SK-N-SH treated with all-trans-retinoic acid at 6 μM for 48 hours (cell line): ENCODE data around the gene HDAC1.

Source experiments
- ATAC-seq: fragments of 200-7000 bp; cut with Tn5 transposase; 3 replicates; pipeline ENCODE4 v1.9.1; 2020; ENCODE audit warnings: mild to moderate bottlenecking, moderate library complexity
- ARNTL ChIP-seq: fragments of 450-650 bp; formaldehyde crosslinking; IDR thresholded peaks from 2 replicates; pipeline ENCODE4 v1.5.0; 2020; ENCODE audit warnings: low read depth, mild to moderate bottlenecking, moderate library complexity, borderline replicate concordance
- BACH2 ChIP-seq: fragments of 250-450 bp; sonication (Bioruptor Pico); IDR thresholded peaks from 2 replicates; pipeline ENCODE4 v1.9.0; 2021; ENCODE audit warnings: mild to moderate bottlenecking, borderline replicate concordance
- CSDC2 ChIP-seq: fragments of 250-450 bp; sonication (Bioruptor Pico); IDR thresholded peaks from 2 replicates; pipeline ENCODE4 v1.5.0; 2020; ENCODE audit warnings: mild to moderate bottlenecking, moderate library complexity
- GLIS3 ChIP-seq: fragments of 250-450 bp; sonication (Bioruptor Pico); IDR thresholded peaks from 2 replicates; pipeline ENCODE4 v1.5.0; 2020; ENCODE audit warnings: mild to moderate bottlenecking, moderate library complexity
- ISL1 ChIP-seq: fragments of 250-450 bp; sonication (Bioruptor Pico); IDR thresholded peaks from 2 replicates; pipeline ENCODE4 v2.1.2; 2022; ENCODE audit warnings: mild to moderate bottlenecking, moderate library complexity
- OSR1 ChIP-seq: fragments of 250-450 bp; sonication (Bioruptor Pico); IDR thresholded peaks from 2 replicates; pipeline ENCODE4 v1.8.0; 2022; ENCODE audit warnings: moderate library complexity, mild to moderate bottlenecking, inconsistent platforms
- PPARA ChIP-seq: fragments of 250-450 bp; sonication (Bioruptor Pico); IDR thresholded peaks from 2 replicates; pipeline ENCODE4 v1.5.0; 2020; ENCODE audit warnings: mild to moderate bottlenecking, borderline replicate concordance
- RARB ChIP-seq: fragments of 250-450 bp; sonication (Bioruptor Pico); IDR thresholded peaks from 2 replicates; pipeline ENCODE4 v1.8.0; 2021; ENCODE audit warnings: mild to moderate bottlenecking, moderate library complexity
- SNAI2 ChIP-seq: fragments of 250-450 bp; sonication (Bioruptor Pico); IDR thresholded peaks from 2 replicates; pipeline ENCODE4 v1.5.0; 2020; ENCODE audit warnings: mild to moderate bottlenecking, moderate library complexity
- TCF4 ChIP-seq: fragments of 250-450 bp; sonication (Bioruptor Pico); IDR thresholded peaks from 2 replicates; pipeline ENCODE4 v1.8.0; 2021; ENCODE audit warnings: mild to moderate bottlenecking, moderate library complexity, borderline replicate concordance
- TOX ChIP-seq: fragments of 250-450 bp; sonication (Bioruptor Pico); IDR thresholded peaks from 2 replicates; pipeline ENCODE4 v1.8.0; 2021; ENCODE audit warnings: mild to moderate bottlenecking, moderate library complexity, borderline replicate concordance
- ZC3H10 ChIP-seq: fragments of 250-450 bp; sonication (Bioruptor Pico); IDR thresholded peaks from 2 replicates; pipeline ENCODE4 v1.5.1; 2021; ENCODE audit warnings: mild to moderate bottlenecking, moderate library complexity
- ZFP3 ChIP-seq: fragments of 250-450 bp; sonication (Bioruptor Pico); IDR thresholded peaks from 2 replicates; pipeline ENCODE4 v1.5.0; 2020; ENCODE audit warnings: mild to moderate bottlenecking, moderate library complexity
- ZFP30 ChIP-seq: fragments of 450-650 bp; formaldehyde crosslinking; IDR thresholded peaks from 2 replicates; pipeline ENCODE4 v1.5.0; 2022; ENCODE audit warnings: mild to moderate bottlenecking, moderate library complexity
- ZNF565 ChIP-seq: fragments of 450-650 bp; formaldehyde crosslinking; conservative IDR thresholded peaks from 2 replicates; pipeline ENCODE4 v1.5.0; 2020; ENCODE audit warnings: low read depth, mild to moderate bottlenecking, moderate library complexity
- ZNF70 ChIP-seq: fragments of 450-650 bp; formaldehyde crosslinking; IDR thresholded peaks from 2 replicates; pipeline ENCODE4 v1.5.0; 2020; ENCODE audit warnings: mild to moderate bottlenecking, moderate library complexity
- ZNF8 ChIP-seq: fragments of 450-650 bp; formaldehyde crosslinking; IDR thresholded peaks from 2 replicates; pipeline ENCODE4 v1.5.0; 2020; ENCODE audit warnings: mild to moderate bottlenecking, moderate library complexity
- TF ChIP-seq, protein P1 (sequence below): fragments of 250-450 bp; sonication (Bioruptor Pico); IDR thresholded peaks from 2 replicates; pipeline ENCODE4 v1.8.0; 2020; ENCODE audit warnings: mild to moderate bottlenecking, moderate library complexity, borderline replicate concordance
- TF ChIP-seq, protein P2 (sequence below): fragments of 250-450 bp; sonication (Bioruptor Pico); IDR thresholded peaks from 2 replicates; pipeline ENCODE4 v1.8.0; 2021; ENCODE audit warnings: low read depth, mild to moderate bottlenecking, moderate library complexity, borderline replicate concordance
- TF ChIP-seq, protein P3 (sequence below): fragments of 250-450 bp; sonication (Bioruptor Pico); IDR thresholded peaks from 2 replicates; pipeline ENCODE4 v1.5.1; 2021; ENCODE audit warnings: mild to moderate bottlenecking, moderate library complexity
- TF ChIP-seq, protein P4 (sequence below): fragments of 250-450 bp; sonication (Bioruptor Pico); IDR thresholded peaks from 2 replicates; pipeline ENCODE4 v1.5.0; 2020; ENCODE audit warnings: mild to moderate bottlenecking, moderate library complexity
- TF ChIP-seq, protein P5 (sequence below): fragments of 250-450 bp; sonication (Bioruptor Pico); IDR thresholded peaks from 2 replicates; pipeline ENCODE4 v1.5.1; 2020; ENCODE audit warnings: low read depth, mild to moderate bottlenecking, moderate library complexity

Gene HDAC1

DNA sequence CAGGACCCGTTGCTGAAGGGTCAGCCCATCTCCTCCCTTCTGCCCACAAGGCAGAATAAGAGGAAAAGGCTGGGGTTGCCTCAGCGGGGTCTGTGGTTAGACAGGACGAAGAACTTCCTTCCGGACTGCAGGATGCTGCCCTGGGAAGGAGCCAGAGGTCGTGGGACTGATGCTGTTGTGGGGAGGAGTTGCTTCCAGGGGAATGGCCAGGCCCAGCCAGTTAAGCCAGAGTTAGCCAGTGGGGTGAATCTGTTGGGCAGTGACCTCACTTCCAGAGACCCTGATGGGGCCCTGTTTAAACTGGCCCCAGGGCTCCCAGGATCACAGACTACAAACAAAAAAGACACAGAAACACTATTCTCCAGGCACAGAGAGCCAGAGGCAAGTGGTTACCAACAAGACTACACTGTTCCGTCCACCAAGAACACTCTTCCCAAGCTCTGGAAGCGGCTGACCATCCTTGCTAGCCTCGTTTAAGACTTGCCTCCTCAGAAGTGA, 57.4 kb downstream of the HDAC1 start:
- no peak for ATAC-seq
- no peak for TF ChIP-seq ZFP30
- no peak for TF ChIP-seq ZNF8 (CRISPR knock-in tag)
- no peak for TF ChIP-seq PPARA (CRISPR knock-in tag)
- TF ChIP-seq, protein P1, sequence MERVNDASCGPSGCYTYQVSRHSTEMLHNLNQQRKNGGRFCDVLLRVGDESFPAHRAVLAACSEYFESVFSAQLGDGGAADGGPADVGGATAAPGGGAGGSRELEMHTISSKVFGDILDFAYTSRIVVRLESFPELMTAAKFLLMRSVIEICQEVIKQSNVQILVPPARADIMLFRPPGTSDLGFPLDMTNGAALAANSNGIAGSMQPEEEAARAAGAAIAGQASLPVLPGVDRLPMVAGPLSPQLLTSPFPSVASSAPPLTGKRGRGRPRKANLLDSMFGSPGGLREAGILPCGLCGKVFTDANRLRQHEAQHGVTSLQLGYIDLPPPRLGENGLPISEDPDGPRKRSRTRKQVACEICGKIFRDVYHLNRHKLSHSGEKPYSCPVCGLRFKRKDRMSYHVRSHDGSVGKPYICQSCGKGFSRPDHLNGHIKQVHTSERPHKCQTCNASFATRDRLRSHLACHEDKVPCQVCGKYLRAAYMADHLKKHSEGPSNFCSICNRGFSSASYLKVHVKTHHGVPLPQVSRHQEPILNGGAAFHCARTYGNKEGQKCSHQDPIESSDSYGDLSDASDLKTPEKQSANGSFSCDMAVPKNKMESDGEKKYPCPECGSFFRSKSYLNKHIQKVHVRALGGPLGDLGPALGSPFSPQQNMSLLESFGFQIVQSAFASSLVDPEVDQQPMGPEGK (CRISPR knock-in tag), result no peak

DNA sequence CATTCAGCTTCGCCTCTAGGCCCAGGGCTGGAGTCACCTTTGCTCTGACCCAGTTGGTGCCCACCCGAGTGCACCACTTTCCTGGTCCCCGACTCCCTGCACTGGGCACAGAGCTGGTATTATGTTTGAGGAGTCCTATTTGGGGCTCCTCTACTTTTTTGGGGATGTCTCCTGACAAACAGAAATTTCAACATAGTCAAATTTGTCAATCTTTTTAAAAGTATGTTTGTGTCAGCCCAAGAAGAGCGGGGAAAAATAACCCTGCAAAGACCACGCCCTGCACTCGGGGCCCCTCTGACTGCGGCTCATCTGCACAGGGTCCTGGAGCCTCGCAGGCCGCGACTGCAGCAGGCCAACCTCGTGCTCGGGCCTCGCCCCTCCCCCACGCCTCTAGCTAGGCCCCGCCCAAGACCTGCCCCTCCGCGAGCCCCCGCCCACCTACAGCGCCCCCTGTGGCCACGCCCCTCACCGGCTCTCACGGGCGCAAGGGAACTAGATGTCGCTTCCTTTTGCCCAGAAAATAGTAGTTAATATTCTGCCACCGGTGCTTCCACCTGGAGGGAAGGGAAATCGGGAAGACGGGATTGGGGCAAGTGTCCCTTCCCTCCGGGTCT, 59.0 kb downstream of the HDAC1 start:
- ATAC-seq, result peak; percentile 60
- TF ChIP-seq PPARA (CRISPR knock-in tag) (no peak), BACH2 (no peak), CSDC2 (CRISPR knock-in tag) (no peak), ZNF565 (CRISPR knock-in tag) (no peak), ZNF8 (CRISPR knock-in tag) (no peak), GLIS3 (CRISPR knock-in tag) (no peak), SNAI2 (CRISPR knock-in tag) (no peak)
- TF ChIP-seq, protein P2, sequence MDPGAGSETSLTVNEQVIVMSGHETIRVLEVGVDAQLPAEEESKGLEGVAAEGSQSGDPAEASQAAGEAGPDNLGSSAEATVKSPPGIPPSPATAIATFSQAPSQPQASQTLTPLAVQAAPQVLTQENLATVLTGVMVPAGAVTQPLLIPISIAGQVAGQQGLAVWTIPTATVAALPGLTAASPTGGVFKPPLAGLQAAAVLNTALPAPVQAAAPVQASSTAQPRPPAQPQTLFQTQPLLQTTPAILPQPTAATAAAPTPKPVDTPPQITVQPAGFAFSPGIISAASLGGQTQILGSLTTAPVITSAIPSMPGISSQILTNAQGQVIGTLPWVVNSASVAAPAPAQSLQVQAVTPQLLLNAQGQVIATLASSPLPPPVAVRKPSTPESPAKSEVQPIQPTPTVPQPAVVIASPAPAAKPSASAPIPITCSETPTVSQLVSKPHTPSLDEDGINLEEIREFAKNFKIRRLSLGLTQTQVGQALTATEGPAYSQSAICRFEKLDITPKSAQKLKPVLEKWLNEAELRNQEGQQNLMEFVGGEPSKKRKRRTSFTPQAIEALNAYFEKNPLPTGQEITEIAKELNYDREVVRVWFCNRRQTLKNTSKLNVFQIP (CRISPR knock-in tag), result no peak

DNA sequence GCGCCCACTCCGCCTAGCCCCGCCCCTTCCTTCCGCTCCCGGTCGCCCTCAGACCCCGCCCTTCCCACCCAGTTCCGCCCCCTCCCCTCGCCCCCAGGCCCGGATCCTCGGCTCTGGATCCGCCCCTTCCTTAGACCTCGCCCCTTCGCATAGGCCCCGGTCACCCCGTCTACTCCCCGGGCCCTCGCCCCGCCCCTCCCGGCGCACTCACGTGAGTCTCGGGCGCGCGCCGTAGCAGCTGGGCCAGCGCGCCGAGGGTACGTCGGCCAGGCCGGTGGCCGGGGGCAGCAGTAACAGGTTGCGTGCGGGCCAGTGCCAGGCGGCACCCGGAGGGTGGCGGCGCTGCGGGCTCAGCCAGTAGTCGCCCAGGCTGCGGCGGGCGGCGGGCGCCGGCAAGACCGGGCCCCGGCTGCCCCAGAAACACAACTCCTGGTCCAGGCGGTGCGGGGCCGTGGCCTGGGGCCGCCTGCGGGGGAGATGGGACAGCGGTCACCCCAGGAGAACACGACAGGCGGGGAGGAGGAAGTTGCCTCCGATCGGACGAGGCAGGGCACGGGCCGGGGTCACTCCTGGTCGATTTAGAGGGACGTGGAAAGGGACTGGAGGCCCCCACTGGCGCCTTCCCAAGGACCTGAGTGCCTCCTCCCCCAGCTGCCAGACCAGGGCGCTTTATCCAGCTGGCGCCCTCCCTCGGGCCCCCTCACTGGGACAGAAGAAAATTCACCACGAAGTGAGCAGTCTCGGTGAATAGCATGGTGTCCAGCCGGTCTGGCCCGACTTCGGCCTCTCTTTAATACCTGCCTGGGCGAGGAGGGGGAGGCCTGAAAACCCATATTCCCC, 59.7 kb downstream of the HDAC1 start:
- peak; percentile 96 for ATAC-seq
- TF ChIP-seq GLIS3 (CRISPR knock-in tag) (no peak), ZNF565 (CRISPR knock-in tag) (no peak), TCF4 (CRISPR knock-in tag) (no peak), ZNF70 (CRISPR knock-in tag) (0 out of 2 replicates have a peak, but pooled peaks have one; percentile 10), ZFP30 (no peak), ARNTL (CRISPR knock-in tag) (no peak), OSR1 (CRISPR knock-in tag) (no peak), ZNF8 (CRISPR knock-in tag) (0 out of 2 replicates have a peak, but pooled peaks have one; percentile 18), TOX (no peak), RARB (CRISPR knock-in tag) (no peak), ISL1 (CRISPR knock-in tag) (no peak), PPARA (CRISPR knock-in tag) (no peak), ZC3H10 (CRISPR knock-in tag) (no peak), CSDC2 (CRISPR knock-in tag) (no peak), ZFP3 (CRISPR knock-in tag) (0 out of 2 replicates have a peak, but pooled peaks have one; percentile 18), SNAI2 (CRISPR knock-in tag) (0 out of 2 replicates have a peak, but pooled peaks have one; percentile 32), BACH2 (no peak)
- TF ChIP-seq, protein P1 (CRISPR knock-in tag), result no peak
- TF ChIP-seq, protein P3, sequence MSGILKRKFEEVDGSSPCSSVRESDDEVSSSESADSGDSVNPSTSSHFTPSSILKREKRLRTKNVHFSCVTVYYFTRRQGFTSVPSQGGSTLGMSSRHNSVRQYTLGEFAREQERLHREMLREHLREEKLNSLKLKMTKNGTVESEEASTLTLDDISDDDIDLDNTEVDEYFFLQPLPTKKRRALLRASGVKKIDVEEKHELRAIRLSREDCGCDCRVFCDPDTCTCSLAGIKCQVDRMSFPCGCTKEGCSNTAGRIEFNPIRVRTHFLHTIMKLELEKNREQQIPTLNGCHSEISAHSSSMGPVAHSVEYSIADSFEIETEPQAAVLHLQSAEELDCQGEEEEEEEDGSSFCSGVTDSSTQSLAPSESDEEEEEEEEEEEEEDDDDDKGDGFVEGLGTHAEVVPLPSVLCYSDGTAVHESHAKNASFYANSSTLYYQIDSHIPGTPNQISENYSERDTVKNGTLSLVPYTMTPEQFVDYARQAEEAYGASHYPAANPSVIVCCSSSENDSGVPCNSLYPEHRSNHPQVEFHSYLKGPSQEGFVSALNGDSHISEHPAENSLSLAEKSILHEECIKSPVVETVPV (CRISPR knock-in tag), result no peak
- TF ChIP-seq, protein P4, sequence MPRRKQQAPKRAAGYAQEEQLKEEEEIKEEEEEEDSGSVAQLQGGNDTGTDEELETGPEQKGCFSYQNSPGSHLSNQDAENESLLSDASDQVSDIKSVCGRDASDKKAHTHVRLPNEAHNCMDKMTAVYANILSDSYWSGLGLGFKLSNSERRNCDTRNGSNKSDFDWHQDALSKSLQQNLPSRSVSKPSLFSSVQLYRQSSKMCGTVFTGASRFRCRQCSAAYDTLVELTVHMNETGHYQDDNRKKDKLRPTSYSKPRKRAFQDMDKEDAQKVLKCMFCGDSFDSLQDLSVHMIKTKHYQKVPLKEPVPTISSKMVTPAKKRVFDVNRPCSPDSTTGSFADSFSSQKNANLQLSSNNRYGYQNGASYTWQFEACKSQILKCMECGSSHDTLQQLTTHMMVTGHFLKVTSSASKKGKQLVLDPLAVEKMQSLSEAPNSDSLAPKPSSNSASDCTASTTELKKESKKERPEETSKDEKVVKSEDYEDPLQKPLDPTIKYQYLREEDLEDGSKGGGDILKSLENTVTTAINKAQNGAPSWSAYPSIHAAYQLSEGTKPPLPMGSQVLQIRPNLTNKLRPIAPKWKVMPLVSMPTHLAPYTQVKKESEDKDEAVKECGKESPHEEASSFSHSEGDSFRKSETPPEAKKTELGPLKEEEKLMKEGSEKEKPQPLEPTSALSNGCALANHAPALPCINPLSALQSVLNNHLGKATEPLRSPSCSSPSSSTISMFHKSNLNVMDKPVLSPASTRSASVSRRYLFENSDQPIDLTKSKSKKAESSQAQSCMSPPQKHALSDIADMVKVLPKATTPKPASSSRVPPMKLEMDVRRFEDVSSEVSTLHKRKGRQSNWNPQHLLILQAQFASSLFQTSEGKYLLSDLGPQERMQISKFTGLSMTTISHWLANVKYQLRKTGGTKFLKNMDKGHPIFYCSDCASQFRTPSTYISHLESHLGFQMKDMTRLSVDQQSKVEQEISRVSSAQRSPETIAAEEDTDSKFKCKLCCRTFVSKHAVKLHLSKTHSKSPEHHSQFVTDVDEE (CRISPR knock-in tag), result no peak
- TF ChIP-seq, protein P5, sequence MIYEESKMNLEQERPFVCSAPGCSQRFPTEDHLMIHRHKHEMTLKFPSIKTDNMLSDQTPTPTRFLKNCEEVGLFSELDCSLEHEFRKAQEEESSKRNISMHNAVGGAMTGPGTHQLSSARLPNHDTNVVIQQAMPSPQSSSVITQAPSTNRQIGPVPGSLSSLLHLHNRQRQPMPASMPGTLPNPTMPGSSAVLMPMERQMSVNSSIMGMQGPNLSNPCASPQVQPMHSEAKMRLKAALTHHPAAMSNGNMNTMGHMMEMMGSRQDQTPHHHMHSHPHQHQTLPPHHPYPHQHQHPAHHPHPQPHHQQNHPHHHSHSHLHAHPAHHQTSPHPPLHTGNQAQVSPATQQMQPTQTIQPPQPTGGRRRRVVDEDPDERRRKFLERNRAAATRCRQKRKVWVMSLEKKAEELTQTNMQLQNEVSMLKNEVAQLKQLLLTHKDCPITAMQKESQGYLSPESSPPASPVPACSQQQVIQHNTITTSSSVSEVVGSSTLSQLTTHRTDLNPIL (CRISPR knock-in tag), result no peak
- TF ChIP-seq, protein P2 (CRISPR knock-in tag), result no peak
